RPMI8226 (cell line): Measurements from ENCODE around the gene ARHGEF11.

Experiments
- DNase-seq: peaks from one replicate; pipeline ENCODE4 v3.0.0-alpha.2; 2015

ARHGEF11 gene

DNA sequence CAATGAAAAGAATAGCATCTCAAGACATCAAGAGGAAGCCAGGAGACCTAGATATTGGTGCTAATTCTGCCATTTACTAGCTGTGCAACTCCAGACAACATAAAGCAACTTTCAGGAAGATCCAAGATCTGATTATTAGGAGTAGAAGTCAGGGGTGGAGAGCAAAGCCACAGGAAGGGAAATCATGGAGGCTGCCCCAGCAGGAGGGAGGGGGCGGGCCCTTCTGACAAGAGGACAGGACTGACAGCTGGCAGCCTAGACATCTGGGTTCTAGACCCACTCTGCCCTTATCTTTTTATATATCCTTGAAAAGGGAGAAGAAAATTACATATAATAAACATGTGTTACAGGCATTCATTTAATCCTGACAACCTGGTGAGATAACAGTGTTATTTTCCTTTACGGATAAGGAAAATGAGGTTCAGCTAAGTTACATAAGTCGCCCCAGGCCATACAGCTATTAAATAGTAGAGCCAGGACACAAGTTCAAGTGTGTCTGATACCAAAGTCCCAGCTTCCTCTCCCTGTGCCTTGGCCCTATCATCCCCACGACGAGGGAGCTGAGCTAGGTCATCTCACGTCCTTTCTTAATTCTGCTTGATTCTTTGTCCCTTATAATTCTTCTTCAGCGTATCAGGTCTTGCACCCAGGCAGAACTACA, 46.6 kb downstream of the ARHGEF11 start:
- no peak for DNase-seq

DNA sequence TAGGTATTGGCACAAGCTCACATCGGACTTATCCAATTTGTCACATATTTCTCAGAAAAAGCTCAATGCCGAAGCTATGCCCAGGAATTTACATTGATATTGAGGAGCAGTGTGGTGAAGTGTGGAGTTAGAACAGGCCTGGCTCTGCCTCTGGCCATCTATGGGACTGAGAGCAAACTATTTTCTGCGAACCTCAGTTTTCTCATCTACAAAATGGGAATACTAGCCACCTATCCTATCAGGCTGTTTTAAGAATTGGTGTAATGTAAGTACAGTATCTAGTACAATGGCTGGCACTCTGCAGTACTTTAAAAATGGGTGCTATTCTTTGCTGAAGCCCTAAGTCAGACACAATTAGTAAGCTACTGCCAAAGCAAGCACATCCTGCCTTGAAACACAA, 47.2 kb downstream of the ARHGEF11 start:
- no peak for DNase-seq

DNA sequence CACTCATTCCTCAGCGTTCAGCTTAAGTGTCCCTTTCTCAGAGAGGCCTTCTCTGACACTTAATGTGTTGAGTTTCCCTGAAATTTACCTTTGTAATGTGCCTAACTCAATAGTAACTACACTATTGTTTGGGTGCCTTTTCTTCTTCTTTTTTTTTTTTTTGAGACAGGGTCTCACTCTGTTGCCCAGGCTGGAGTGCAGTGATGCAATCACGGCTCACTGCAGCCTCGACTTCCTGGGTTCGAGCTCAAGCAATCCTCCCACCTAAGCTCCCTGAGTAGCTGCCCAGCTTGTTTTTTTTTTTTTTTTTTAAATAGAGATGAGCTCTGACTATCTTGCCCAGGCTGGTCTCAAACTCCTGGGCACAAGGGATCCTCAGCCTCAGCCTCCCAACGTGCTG, 50.1 kb downstream of the ARHGEF11 start:
- DNase-seq = no peak

DNA sequence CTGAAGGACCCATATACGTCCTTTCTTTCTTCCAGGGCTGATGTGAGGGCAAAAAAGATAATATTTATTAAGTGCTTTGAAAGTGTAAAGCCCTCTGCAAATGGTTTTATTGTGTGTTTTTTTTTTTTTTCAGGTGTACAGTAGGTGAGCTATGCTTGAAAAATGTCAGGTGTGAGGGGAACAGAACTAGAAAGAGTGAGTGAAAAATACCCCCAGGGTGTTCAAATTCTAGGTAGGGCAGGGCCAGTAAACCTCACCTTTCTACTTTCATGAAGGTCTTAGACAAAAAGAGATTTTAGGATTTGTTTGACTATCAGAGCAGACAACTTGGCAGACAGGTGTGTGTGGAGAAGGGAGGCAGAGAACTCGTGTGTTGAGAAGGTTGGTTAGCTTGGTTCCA, 51.3 kb downstream of the ARHGEF11 start:
- DNase-seq = no peak

DNA sequence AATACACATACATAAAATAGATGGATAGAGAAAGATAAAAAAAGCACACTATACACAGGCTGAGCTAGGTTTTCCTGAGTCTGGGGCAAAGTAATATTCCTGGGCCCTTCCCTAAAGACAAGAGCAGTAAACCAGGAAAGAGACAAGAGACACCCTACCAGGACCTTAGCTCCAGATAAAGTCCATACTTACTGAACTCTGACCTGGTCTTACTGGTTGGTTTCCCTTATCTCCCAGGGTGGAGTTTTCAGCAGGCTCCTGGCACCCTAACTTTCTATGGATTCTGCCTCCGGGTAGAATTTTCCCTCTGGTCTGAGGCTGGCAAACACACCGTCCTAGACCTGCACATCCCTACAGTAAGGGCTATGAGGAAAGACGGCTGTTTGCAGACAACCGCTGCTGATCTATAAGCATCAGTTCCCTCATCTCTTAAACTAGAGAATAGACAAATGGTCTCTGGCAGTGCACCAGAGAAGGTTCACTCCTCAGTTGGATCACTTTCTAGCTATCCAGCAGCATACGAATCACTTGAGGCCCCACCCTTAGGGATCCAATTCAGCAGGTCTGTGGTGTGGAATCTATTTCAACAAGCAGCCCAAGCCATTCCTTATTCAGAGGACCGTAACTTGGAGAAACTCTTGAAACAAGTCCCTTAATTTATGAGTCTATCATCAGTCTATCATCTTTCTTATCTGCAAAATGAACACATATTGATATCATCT, 52.0 kb downstream of the ARHGEF11 start:
- no peak for DNase-seq

DNA sequence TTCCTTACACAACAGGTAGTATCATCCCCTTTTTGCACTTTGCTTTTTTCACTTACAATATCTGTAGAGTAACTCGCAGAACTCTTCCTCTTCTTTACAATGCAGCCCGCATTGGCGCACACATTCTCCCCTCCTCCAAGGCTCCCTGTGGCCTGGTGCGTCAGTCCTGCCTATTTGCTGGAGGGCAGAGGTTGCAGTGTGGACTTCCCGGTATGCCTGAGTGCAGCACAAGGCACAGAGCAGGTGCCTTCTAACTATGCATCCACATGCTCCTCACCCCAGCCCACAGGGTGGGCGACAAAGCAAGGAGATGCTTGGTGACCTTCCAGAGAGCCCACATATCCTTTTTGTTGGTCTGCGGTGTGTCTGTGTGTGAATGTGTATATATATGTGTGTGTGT, 53.3 kb downstream of the ARHGEF11 start:
- no peak for DNase-seq

DNA sequence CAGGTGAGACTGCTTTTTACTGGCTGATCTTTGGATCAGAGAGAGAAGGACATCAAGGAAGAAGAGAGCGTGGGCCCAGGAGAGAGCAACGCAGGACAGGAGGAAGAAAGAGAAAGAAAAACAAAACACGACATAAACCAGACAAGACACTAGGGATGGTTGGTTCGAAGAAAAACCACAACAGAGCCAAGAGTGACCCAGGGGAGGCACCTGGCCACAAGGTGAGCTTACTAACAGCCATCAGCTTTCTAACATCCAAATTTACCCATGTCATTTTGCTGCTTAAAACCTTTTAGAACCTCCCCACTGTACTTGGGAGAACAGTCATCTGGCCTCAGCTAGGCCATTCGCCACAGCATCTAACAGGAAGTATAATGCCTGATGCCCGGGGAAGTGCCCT, 57.8 kb downstream of the ARHGEF11 start:
- no peak for DNase-seq

DNA sequence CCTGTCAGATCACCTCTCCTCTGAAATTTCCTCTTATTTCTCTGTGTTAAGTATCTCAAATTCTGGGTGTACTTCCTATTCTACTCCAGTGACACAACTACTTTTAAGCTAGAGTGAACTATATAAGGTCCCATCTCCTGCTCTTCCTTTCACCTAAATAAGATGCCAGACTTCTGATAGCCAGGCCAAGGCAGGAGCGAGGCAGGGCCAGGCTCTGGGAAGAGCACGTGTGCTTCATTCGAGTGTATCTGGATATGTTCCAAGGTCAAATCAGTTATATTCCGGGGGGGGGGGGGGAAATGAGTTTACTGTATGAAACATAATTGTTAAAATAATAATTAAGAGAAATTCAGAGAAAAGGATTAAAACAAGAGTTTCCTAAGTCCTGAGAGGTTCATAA, 65.0 kb downstream of the ARHGEF11 start:
- DNase-seq = no peak

DNA sequence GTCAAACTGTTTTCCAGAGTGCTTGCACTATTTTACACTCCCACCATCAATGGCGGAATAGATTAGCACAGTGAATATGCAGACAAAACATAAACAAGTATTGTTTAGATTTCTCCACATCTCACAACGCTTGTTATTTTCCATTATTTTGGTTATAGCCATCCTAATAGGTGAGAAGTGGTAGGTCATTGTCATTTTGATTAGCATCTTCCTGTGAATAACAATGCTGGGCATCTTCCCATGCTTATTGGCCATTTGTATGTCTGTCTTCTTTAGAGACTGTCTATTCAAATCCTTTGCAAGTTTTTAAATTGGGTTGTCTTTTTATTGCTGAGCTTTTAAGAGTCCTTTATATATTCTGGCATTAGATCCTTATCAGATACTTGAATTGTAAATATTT, 70.5 kb downstream of the ARHGEF11 start:
- DNase-seq = no peak

DNA sequence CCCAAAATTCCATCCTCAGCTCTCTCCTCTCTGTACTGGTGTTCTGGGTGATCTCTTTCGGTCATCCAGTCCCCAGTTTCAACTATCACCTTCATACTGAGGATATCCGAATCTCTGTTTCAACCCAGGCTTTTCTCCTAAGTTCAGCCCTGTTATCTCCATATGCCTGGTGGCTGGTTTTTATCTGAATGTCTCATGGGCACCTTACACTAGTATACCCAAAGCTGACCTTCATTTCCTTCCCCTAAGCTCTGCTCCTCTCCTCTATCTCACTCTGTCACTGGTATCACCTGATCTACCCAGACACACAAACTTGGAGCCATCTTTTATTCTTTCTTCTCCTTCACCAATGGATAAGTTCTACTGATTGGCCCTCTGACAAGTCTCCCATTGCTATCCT, 72.1 kb downstream of the ARHGEF11 start:
- no peak for DNase-seq

DNA sequence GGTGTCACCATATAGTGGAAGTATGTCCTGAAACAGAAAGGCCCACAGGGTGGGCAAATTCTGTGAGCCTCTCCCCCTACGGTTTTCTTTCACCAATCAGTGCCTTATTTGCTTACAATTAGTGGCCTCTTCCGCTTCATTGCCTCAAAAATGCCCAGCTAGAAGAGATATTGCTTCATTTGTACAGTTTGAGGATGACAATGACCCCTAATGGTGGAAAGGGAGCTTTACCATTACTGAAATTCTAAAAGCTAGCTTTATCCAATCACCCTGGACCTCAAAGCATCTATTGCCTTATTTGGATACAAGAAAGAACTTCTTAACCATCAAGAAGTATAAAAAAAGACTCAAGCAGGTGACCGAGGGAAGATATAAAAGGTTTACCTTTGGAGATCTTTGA, 75.5 kb downstream of the ARHGEF11 start:
- DNase-seq = no peak

DNA sequence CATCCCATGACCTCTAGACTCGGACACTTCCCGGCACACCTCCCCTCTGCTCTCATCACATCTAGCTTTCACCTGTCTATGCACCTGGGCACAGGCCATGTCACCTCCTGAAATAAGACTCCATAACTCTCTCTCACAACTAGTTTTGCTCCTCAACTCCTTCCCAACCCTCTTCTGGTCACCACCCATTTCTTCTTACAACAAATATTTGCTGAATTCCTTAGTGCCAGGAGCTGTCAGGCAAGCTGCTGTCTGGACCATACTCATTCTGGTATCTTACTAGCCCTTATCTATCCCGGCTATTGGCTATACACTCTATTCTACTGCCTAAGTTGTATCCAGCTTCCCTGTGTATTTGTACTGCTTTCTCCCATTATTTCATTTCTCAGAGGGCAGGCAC, 76.0 kb downstream of the ARHGEF11 start:
- DNase-seq = no peak

DNA sequence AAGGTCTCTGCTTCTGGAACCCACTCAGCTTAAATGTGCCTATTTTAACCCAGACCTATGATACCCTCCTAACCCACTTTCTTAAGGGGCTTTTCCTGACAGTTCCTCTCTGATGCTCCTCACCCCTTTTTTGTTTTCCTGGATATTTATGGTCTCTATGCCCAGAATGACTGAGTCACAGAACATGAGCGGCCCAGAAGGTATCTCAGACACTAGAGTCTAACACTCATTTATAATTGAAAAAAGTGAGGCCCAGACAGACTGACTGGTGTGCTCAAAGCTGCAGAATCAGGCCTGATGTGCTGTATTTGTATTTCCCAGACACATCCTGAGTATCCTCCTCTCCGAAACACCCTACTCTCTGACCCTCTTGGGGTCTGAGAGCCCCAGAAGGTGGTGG, 81.1 kb downstream of the ARHGEF11 start:
- DNase-seq = no peak

DNA sequence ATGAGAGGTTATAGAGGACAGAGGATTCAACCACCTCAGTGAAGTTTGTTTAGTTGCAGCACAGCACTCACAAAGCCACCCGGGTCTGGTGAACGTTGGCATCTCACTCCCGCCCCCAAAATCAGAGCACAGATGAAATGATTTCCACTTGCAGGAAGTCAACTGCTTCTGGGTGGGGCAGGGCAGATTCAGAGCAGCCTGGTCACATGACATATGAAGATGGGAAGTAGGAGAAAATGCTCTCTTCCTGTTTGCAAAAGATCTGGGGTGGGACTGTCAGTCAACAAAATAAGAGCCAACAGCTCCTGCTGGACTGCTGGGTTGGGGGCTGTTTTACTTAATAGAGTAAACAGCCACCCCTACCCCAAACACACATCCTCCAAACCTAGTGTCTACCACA, 81.9 kb downstream of the ARHGEF11 start:
- DNase-seq = no peak

DNA sequence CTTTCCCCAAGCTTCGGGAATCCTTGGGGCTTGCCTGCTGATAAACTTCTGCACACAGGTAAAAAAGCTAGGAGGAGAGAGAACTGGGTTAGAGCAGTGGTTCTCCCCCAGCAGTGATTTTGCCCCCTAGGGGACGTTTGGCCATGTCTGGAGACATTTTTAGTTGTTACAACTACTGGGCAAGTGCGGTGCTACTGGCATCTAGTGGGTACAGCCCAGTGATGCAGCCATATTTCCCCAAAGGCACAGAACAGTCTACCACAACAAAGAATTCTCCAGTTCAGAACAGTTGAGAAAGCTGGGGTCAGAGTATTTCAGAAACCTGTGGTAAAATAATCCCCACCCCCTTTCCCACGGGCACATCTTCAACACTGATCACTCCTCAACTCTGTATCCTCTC, 83.8 kb downstream of the ARHGEF11 start:
- peak; percentile 75 for DNase-seq

DNA sequence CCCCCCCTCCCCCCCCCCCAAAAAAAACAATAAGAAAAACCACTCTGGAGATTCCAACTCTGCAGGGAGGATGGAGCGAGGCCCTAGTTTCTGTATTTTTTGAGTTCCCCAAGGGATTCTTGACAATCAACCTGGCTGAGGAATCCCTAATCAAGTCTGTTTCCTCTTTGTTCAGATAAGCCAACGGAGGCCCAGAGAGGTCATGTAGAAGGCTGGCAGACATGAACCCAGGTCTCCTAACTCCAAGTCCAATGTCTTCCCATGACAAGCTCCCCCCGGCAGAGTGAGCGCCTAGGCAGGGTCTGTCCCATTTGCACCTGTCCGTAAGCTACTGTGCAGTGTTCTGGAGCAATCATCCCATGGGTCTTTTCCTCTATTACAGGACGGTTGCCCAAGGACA, 85.6 kb downstream of the ARHGEF11 start:
- no peak for DNase-seq

DNA sequence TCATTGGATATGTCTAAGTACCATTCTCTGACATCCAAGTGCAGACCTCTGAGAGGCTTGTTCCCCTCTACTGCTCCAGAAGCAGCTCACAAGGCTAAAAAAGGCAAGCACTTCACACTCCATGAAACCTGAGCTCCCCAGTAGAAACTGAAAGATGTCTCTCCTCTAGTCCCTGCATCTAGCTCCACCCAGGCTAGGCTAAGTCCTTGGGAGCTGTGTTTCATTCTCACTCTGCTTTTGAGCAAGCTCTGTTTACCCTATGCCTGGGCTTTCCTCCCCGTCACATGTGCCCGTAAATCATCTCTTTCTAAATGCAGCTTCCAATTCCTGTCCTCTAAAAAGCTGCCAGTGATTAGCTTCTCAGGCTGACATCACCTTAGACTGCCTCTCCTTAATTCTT, 86.1 kb downstream of the ARHGEF11 start:
- no peak for DNase-seq

DNA sequence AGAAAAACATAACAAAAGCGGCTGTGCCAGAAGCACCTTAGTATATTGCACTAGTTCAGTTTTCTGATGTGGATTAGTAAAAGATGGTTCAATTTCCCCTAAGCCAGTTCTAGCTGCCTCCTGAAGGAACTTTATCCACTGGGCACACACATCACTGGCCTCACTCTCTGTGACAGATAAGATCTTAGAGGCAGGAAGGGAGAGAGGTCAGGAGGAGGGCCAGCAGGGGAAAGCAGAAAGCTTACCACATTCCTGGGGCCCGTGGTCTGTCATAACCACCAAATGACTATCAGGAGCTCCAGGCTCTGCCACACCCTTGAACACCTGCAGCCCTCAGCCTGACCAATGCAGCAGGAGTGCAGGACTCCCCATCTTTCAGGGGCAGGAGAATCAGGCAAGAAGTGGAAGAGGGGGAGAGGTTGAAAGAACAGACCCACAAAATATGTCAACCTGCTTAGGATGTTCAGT, 87.3 kb downstream of the ARHGEF11 start:
- no peak for DNase-seq

DNA sequence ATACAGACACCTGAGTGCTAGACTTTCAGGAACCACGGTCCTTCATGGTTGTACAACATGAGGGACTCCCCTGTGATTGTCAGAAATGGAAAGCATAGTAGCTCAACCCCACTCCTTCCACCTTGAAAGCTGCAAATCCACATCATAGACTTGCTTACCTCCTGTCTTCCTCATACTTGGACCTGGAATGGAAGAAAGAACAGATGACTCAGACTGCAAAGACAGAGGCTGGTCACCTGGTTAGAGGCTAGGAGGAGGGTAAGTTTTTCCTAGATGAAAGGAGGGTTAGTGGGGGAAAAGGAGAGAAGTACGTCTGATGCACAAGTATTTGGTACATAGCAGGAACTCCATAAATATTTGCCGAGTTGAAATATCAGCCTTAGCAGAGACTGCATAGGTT, 87.9 kb downstream of the ARHGEF11 start:
- DNase-seq = no peak

DNA sequence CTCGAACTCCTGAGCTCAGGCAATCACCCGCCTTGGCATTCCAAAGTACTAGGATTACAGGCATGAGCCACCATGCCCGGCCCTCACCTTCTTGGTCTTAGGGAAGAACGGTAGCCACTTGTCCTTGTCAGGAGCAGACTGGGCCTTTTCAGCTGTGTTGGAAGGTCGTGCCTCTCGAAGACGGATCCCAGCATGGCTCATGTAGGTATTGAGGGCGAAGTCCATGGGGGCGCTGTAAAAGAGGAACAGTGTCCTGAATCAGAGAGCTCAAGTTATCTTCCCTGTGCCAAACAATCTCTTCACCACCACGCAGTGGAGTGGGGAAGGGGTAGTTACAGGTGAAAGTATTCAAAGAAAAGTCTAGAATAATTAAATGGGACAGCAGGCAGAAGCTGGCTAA, 89.2 kb downstream of the ARHGEF11 start:
- no peak for DNase-seq

DNA sequence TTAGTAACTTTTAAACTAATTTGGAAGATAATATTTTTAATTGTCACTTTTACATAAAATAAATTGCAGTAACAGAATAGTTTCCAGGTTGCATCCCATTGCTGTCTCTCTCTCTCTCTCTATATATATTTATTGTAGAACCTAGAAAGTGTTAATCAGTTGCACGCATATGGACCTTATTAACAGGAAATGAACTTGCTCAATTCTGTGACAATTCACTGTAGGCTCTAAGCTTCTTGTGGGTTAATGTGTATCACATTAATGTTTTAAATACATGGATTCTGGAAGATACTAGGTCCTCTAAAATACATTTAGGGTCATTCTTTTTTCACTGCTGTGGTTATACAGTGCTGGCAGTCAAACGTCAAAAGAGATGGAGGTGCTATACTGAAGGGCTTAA, 92.0 kb downstream of the ARHGEF11 start:
- DNase-seq = no peak

DNA sequence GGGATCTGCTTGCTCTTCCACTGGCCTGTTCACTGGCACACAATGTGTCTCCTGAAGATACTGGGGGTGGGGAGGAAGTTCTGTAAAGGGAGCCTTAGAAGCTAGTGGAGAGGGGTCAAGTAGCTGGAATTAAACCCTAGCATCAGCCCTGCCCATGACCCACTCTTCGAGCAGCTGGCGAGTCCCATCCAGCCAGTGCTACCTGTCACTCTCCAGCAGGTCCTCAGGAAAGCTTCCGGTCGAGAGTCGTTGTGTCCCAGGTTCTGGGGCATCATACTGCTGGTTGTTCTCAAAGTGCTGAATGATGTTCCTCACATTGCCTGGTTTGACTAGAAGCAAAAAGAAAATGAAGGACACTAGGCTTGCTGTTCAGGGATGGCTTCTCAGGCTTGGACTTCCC, 94.2 kb downstream of the ARHGEF11 start:
- DNase-seq = no peak

DNA sequence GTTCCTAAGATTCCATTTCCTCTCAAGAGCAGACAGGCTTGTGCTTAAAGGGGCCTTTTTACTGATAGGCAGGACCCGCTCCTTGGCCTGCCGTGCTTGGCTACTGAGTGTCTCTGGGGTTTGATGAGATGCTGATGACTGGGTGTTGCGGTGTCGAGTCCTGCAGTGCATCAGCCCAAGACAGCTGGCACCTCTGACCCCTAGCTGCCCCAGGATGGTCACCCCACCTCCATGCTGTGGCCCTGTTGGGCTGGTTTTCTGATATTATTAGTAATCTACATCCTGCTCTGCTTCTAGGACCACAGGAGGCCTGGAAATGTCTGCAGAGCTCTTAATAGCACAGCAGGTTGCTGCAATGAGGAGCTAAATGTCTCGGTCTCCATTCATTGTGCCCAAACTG, 96.4 kb downstream of the ARHGEF11 start:
- DNase-seq = no peak

DNA sequence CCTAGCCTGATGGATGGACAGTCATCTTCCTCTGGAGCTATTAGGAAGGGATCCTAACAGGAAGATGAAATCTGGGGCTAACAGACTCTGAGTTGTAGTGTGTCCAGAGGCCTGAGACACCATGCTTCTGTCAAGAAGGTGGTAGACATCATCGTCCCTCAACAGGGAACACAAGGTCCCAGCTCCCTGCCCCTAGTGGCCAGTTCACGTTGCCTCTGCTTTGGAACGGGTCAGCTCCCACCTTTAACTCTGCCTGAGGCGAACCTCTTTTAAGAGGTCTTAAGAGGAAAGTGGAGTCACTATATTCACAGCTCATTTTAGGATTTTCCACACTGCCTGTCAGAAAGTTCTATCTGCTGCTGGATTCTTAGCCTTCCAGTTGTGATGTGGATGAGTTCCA, 96.8 kb downstream of the ARHGEF11 start:
- DNase-seq = no peak
